Stomach (tissue), 4 donors: ENCODE measurements around the gene CENPP.

Experiments used
- CTCF ChIP-seq, 7 experiments: fragments of 450-650 bp in 4 of 7; fragments of 200-600 bp in 3 of 7; sonication (generic) in 3 of 7; IDR thresholded peaks; one replicate each; pipeline ENCODE4 v1.5.1; 2016 to 2019; ENCODE audit warnings: antibody characterized with exemption in 7 of 7, control low read depth in 2 of 7, mild to moderate bottlenecking in 1 of 7
- EP300 ChIP-seq: sonication (generic); formaldehyde crosslinking; IDR thresholded peaks from one replicate; pipeline ENCODE4 v1.6.1; 2017; ENCODE audit warnings: antibody characterized with exemption
- POLR2AphosphoS5 ChIP-seq, 3 donors: sonication (generic); formaldehyde crosslinking; IDR thresholded peaks; one replicate each; pipeline ENCODE4 v1.6.1; 2016; ENCODE audit warnings: antibody characterized with exemption in 3 of 3

GRCh38 chr9:92647671-92648473, 322.1 kb downstream of the CENPP start:
- TF ChIP-seq EP300 (no peak), CTCF (IDR thresholded peaks at IDR 0.05) (no peak), POLR2AphosphoS5 (IDR thresholded peaks at IDR 0.05) (no peak)
